GM19452 (cell line): ENCODE results near the gene TK2.

Source experiments
- ATAC-seq: cut with Tn5 transposase; IDR thresholded peaks from one replicate; pipeline ENCODE4 v1.9.1; 2021; ENCODE audit not compliant: unreplicated experiment

TK2 gene

DNA sequence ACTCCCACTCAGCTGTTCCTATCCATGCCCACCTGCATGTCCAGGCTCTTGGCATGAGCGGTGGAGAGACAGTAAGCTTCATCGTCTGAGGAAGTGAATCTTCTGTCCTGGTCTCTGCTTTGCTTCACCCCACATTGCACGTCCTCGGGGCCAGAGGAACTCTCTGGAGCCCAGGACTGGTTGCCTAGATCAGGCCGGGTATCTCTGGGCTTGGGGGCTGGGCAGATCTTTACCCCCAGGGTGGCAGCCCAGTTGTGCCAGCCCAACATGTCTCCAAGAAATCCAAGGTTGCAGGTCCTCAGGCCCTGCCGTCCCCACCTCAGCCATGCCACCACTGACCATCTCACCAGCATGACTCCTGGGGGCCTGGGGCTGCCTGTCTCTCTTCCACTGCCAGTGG lies 64.5 kb downstream of the TK2 start:
- no peak for ATAC-seq

GRCh38 chr16:66484453-66485213 lies 65.3 kb downstream of the TK2 start:
- no peak for ATAC-seq

GRCh38 chr16:66483689-66484452 lies 66.1 kb downstream of the TK2 start:
- ATAC-seq = peak; percentile 58

DNA sequence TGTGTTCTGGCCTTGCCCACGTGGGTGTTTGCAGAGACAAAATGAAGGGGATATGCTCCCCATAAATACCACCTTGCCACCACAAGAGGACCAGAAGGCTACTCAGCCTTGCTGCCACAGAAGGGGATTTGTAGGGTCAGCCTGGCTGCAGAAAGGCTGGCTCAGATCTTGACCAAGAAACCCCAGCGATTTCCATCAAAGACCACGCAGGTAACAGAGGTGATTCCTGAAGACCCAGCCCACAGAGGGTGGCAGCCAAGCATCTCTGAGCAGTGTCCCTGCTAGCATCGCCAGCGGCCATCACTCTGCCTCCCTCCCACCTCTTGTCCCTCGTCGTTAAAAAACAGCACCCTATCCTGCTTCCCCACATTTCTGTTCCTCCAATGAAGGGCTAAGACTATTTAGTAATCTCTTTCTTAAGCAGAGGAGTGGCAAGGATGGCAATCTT lies 68.0 kb downstream of the TK2 start:
- ATAC-seq = no peak

- ATAC-seq = no peak
These were observed 68.6 kb downstream of the TK2 start for GRCh38 chr16:66481081-66481942.

- ATAC-seq = no peak
These were observed 69.4 kb downstream of the TK2 start for GRCh38 chr16:66480265-66481080.

DNA sequence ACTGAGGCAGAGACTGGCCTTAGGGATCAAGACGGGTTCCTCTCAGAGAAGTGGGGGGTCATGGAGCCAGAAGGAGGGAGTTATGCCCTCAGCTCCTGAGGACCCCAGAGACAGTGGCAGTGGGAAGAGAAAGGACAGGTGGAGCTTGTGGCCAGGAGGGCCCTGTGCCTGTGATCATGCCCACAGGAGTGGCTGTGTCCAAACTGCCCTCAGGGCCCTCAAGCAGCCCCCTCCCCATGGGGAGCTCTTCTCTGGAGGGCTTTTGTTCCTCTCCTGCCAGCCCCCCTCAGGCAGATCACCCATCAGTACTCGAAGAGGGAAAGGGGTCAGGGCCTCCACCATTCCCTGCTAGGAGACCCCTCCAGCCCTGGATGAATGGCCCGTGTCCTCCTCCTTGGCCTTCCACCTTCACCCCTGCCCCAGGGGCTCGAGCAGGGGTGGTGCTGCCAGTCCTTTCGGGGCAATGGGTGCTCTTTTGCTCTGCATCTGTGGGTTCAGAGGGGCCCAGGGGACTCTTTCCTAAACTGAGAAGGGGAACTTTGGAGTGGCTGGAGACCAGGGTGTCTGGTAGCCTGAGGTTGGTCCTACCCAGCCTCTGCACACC lies 70.2 kb downstream of the TK2 start:
- ATAC-seq = no peak

GRCh38 chr16:66478733-66479511 lies 71.0 kb downstream of the TK2 start:
- ATAC-seq = no peak

GRCh38 chr16:66477028-66477515 lies 72.8 kb downstream of the TK2 start:
- ATAC-seq = no peak

DNA sequence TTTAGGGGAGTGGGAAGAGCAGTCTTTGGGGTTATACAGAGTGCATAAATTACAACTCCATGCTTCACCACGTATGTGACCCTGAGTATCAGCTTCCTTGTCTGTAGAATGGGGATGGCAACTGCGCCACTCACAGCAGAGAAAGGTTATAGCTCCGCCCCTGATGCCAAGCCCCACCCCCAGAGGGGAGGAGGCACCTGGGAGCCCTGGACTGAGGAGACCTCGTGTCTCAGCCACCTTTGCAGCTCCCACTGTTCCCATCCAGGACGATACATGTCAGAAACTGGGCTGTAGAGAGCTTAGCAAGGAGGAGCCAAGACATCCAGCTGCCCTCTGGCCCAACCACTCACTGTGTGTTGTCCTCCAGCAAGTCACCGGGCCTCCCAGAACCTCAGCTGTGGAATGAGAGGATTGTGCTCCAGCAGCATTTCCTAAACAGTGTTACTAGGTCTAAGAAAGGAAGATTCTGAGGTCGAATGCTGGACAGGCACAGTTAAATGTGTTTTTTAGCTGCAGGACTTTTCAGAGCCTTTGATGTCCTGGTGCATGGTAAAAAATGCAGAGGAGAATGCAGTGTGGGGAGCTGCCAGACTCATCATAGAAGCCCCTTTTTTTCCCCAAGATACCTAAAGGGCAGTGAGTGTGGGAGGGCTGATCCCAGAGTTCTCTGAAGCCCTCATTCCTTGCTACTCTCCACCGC lies 73.4 kb downstream of the TK2 start:
- no peak for ATAC-seq

GRCh38 chr16:66475232-66475631 lies 74.7 kb downstream of the TK2 start:
- no peak for ATAC-seq

- ATAC-seq = peak; percentile 89
These were observed 75.1 kb downstream of the TK2 start for GRCh38 chr16:66474750-66475199.

GRCh38 chr16:66473654-66474519 lies 76.0 kb downstream of the TK2 start:
- no peak for ATAC-seq

DNA sequence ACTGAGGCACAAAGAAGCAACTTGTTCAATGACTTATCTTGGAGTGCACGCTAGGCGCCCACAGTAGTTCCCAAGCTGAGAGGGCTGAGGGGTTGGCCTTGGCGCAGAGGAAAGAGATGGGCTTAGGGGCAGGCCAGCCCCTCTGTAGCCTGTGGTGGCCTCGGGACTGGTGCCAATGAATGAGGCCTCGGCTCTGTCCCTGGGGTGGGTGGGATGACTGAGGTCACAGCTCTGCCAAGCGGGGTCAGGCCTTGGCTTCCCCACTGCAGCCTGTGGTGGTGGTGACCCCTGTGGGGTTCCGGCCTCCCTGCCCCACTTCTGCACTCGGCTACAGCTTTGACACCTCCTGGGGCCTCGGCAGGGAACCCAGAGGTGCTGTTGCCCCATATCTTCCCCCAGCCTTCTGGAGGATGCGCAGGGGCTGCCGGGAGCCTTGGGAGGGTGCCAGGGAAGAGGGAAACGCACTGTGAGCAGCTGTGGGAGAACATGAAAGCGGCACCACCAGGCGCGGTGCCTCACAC lies 76.8 kb downstream of the TK2 start:
- ATAC-seq = no peak

DNA sequence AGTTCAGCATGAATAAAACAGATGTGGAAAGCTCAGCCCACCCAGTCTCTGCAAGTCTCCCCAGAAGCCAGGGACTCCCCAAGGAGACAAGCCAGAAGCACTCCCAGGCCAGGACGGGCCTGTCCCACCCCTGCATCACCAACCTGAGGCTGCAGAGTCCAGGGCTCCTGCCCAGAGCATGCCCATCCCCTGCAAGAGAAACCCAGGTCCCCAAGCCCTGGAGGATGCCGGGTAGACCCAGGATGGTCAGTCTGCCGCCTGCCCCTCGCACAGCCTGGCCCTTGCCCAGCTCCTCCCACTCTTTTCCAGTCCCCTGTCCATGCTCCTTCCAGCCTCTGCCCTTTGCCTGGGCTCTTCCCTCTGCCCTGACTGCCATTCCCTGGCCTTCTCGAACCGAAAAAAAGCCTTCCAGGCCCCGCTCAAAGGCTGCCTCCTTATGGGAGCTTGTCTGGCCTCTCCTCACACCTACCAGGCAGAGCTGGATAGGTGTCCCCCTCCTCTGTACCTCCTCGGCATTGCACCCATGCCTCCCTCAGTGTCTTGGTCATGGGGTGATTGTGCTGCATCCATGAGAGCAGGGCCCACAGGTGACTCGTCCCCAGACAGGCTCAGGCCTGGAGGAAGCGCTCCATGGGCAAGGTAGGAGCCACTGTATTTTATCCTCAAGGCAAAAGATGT lies 78.1 kb downstream of the TK2 start:
- ATAC-seq = no peak

DNA sequence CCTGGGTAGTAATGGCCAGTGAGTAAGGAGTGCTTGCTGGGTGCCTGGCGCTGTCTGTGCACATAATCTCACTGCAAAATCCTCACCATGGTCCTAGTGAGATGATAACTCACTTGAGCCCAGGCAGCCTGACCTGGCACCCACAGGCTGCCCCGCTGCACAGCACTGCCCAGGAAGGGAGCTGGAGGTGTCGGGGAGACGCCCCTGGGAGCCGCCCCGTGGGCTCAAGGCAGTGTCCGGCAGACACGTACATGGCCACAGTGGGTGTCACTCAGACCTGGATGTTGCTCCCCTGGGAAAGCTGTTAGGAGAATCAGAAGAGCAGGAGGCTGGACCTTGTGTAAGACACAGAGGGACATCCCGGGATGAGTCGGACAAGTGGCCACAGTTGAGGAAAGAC lies 78.7 kb downstream of the TK2 start:
- ATAC-seq = no peak

DNA sequence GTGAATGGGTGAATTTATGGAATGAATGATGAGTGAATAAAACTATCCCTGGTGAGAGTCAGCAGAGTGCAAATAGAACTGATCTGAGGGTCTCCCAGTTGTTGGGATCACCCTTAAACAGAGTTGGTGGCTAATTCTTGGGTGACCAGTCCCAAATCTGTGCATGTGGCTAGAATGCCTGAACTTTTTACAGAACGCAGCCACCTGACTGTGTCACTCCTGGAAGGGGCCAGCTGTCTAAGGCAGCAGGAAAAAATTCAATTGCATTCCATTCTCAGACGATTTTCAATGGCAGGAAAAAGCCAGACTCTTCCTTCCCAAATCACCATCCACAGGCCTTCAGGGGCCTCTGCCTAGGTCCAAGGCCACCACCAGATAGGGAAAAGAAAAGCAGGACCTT lies 79.4 kb downstream of the TK2 start:
- ATAC-seq = no peak
